Left lung (tissue), 10 donors: ENCODE data around the gene ARIH2. TPM values are rescaled to one million over a fixed set of nuclear protein-coding genes. Genes with fewer than 3 reads are reported as not detected.

Experiments used
- ATAC-seq: fragments of 200-7000 bp; cut with Tn5 transposase; one replicate; pipeline ENCODE4 v1.9.1; 2020; ENCODE audit warnings: moderate library complexity
- DNase-seq, 4 donors: peaks; one replicate each; pipeline ENCODE4 v3.0.0-alpha.2; 2013 to 2020
- H3K27ac ChIP-seq, 2 donors: fragments of 200-600 bp; sonication (generic) in 1 of 2; one replicate each; pipeline versions ENCODE4 v1.5.0 to v1.8.0; 2020 to 2021
- H3K27me3 ChIP-seq, 2 donors: fragments of 200-600 bp; sonication (generic) in 1 of 2; one replicate each; pipeline versions ENCODE4 v1.5.0 to v1.8.0; 2020 to 2021
- H3K36me3 ChIP-seq, 2 donors: fragments of 200-600 bp; sonication (generic) in 1 of 2; one replicate each; pipeline versions ENCODE4 v1.5.0 to v1.8.0; 2020 to 2021
- H3K4me1 ChIP-seq, 2 donors: fragments of 200-600 bp; one replicate each; pipeline ENCODE4 v1.8.0; 2021
- H3K4me3 ChIP-seq, 2 donors: fragments of 200-600 bp; sonication (generic) in 1 of 2; one replicate each; pipeline versions ENCODE4 v1.5.0 to v1.8.0; 2020 to 2021; ENCODE audit warnings: mild to moderate bottlenecking in 1 of 2
- H3K9me3 ChIP-seq, 2 donors: fragments of 200-600 bp; sonication (generic) in 1 of 2; one replicate each; pipeline versions ENCODE4 v1.5.0 to v1.8.0; 2020 to 2021
- CTCF ChIP-seq, 2 donors: fragments of 200-600 bp; sonication (generic) in 1 of 2; IDR thresholded peaks; one replicate each; pipeline versions ENCODE4 v1.5.0 to v1.8.0; 2021; ENCODE audit warnings: antibody characterized with exemption in 2 of 2
- intact Hi-C, 2 donors: fragments of 100-400 bp; cut with DNase I; formaldehyde crosslinking; loops; one replicate each; pipeline versions ENCODE4 v1.11.2 to v1.14.2; 2022
- polyA plus RNA-seq, 6 donors: library from polyadenylated mRNA; unstranded; fragments of 120-200 nt; gene quantifications; one replicate each; pipeline ENCODE4 v1.2.1, GENCODE V29; 2013; ENCODE audit not compliant: insufficient read length in 6 of 6
- total RNA-seq, 2 donors: library from RNA; stranded (reverse); fragmentation: NEBNext Ultra II Directional; extraction: Animal tissue kit (Norgen Biotek cat#: 25700); gene quantifications; one replicate each; pipeline ENCODE4 v1.2.1, GENCODE V29; 2021
- donor health status: DM: no; HTN: yes; CAD: no.
- donor health status: DM: no; HTN: no; CAD: no.

Gene ARIH2
- total and polyA plus RNA-seq, 8 donors, result 67.9 to 92.4 (median 83.5) TPM

GRCh38 chr3:49012441-49013017, 93.9 kb downstream of the ARIH2 start:
- H3K27me3 ChIP-seq, result no peaks in the 10 kb centered on the region
- H3K27ac ChIP-seq, result no peak overlapping the region
- intact Hi-C loops, result no loop called here
- ATAC-seq (no peak), DNase-seq (no peak)
- no peaks in the 10 kb centered on the region for H3K9me3 ChIP-seq
- peaks cover 4 to 27% of the 10 kb centered on the region in 2 donors for H3K4me1 ChIP-seq
- no peak overlapping the region for H3K4me3 ChIP-seq
- no peak for TF ChIP-seq CTCF (IDR thresholded peaks at IDR 0.05)
- peaks cover 0 to 58% of the 10 kb centered on the region in 2 donors for H3K36me3 ChIP-seq

- ATAC-seq (no peak), DNase-seq (no peak)
- Histone ChIP-seq H3K4me3 (no peak overlapping the region), H3K9me3 (no peaks in the 10 kb centered on the region), H3K4me1 (peaks cover 5 to 27% of the 10 kb centered on the region in 2 donors), H3K36me3 (peaks cover 0 to 58% of the 10 kb centered on the region in 2 donors), H3K27me3 (no peaks in the 10 kb centered on the region), H3K27ac (no peak overlapping the region)
- intact Hi-C loops, result no loop called here
- no peak for TF ChIP-seq CTCF (IDR thresholded peaks at IDR 0.05)
Observed at GRCh38 chr3:49013113-49013737, 94.6 kb downstream of the ARIH2 start.

- Histone ChIP-seq H3K4me3 (no peak overlapping the region), H3K27me3 (no peaks in the 10 kb centered on the region), H3K9me3 (no peaks in the 10 kb centered on the region), H3K4me1 (peaks cover 8 to 23% of the 10 kb centered on the region in 2 donors), H3K27ac (no peak overlapping the region), H3K36me3 (peaks cover 0 to 58% of the 10 kb centered on the region in 2 donors)
- peak; percentile 37 to 54 for TF ChIP-seq CTCF (IDR thresholded peaks at IDR 0.05)
- intact Hi-C loops, result no loop called here
- no peak for ATAC-seq
- DNase-seq, result no peak
Observed at GRCh38 chr3:49013738-49014660, 95.4 kb downstream of the ARIH2 start.

- Histone ChIP-seq H3K36me3 (peaks cover 0 to 58% of the 10 kb centered on the region in 2 donors), H3K27me3 (no peaks in the 10 kb centered on the region), H3K4me3 (no peak overlapping the region), H3K4me1 (peaks cover 19 to 28% of the 10 kb centered on the region in 2 donors), H3K27ac (no peak overlapping the region), H3K9me3 (no peaks in the 10 kb centered on the region)
- ATAC-seq (no peak), DNase-seq (no peak)
- no peak for TF ChIP-seq CTCF (IDR thresholded peaks at IDR 0.05)
- intact Hi-C loops, result no loop called here
Observed at GRCh38 chr3:49015072-49015471, 96.4 kb downstream of the ARIH2 start.

GRCh38 chr3:49015765-49016164, 97.1 kb downstream of the ARIH2 start:
- no peaks in the 10 kb centered on the region for H3K9me3 ChIP-seq
- no peaks in the 10 kb centered on the region for H3K27me3 ChIP-seq
- DNase-seq (no peak), ATAC-seq (no peak)
- H3K36me3 ChIP-seq, result peaks cover 0 to 58% of the 10 kb centered on the region in 2 donors
- H3K27ac ChIP-seq, result no peak overlapping the region
- H3K4me1 ChIP-seq, result peaks cover 23 to 35% of the 10 kb centered on the region in 2 donors
- intact Hi-C loops, result no loop called here
- H3K4me3 ChIP-seq, result no peak overlapping the region
- TF ChIP-seq CTCF (IDR thresholded peaks at IDR 0.05), result no peak
